A549 (cell line): ENCODE results near the gene GTPBP10. TPM values are rescaled to one million over a fixed set of nuclear protein-coding genes. Genes with fewer than 3 reads are reported as not detected.

Source experiments
- ATAC-seq, 2 experiments: fragments of 200-7000 bp in 1 of 2; fragments of >200 bp in 1 of 2; cut with Nextera tagmentation in 1 of 2; cut with Tn5 transposase in 1 of 2; 3 replicates each; pipeline versions ENCODE4 v1.8.0 to v1.9.1; 2018 to 2020; ENCODE audit warnings: mild to moderate bottlenecking in 1 of 2, moderate library complexity in 1 of 2
- CTCF ChIA-PET: fragments of 300-600 bp; sonication (Branson Sonifier 250); formaldehyde crosslinking; extraction: SDS; loops from one replicate; lab custom pipeline; 2021; ENCODE audit warnings: antibody characterized with exemption, inconsistent platforms; lab: Yijun Ruan, JAX
- POLR2A ChIA-PET: fragments of 350-600 bp; formaldehyde crosslinking; extraction: SDS; loops from one replicate; lab custom pipeline; 2021; ENCODE audit warnings: antibody characterized with exemption, inconsistent platforms; lab: Yijun Ruan, JAX
- DNase-seq, 2 experiments: peaks; one replicate each; pipeline versions ENCODE4 v3.0.0 to v3.0.0-alpha.2; 2011 to 2016; ENCODE audit warnings: low read depth in 1 of 2, low spot score in 1 of 2
- FAIRE-seq: peaks from 2 replicates; lab custom pipeline; 2011; peaks lifted over from hg19 to GRCh38; lab: Jason Lieb, UNC
- H3K27ac ChIP-seq, 2 experiments: fragments of >200 bp; sonication (Bioruptor Twin); formaldehyde crosslinking; 3 replicates each; pipeline ENCODE4 v1.5.1; 2016 to 2017
- H3K4me1 ChIP-seq: fragments of >200 bp; sonication (Bioruptor Twin); formaldehyde crosslinking; 3 replicates; pipeline ENCODE4 v1.6.1; 2016
- H3K4me2 ChIP-seq: fragments of >200 bp; sonication (Bioruptor Twin); formaldehyde crosslinking; 3 replicates; pipeline ENCODE4 v1.6.1; 2016
- H3K4me3 ChIP-seq: fragments of >200 bp; sonication (Bioruptor Twin); formaldehyde crosslinking; 3 replicates; pipeline ENCODE4 v1.5.1; 2016
- H3K9me3 ChIP-seq: fragments of >200 bp; sonication (Bioruptor Twin); formaldehyde crosslinking; 3 replicates; pipeline ENCODE4 v1.6.1; 2016
- ATOH8 ChIP-seq: fragments of 250-450 bp; sonication (Bioruptor Pico); IDR thresholded peaks from 2 replicates; pipeline ENCODE4 v1.5.0; 2020; ENCODE audit warnings: low read depth, mild to moderate bottlenecking, moderate library complexity
- CTCF ChIP-seq: fragments of >200 bp; sonication (Bioruptor Twin); formaldehyde crosslinking; IDR thresholded peaks from 3 replicates; pipeline ENCODE4 v1.5.1; 2016
- FOSB ChIP-seq: fragments of 250-450 bp; sonication (Bioruptor Pico); IDR thresholded peaks from 2 replicates; pipeline ENCODE4 v1.5.0; 2020; ENCODE audit warnings: mild to moderate bottlenecking, moderate library complexity
- HDAC2 ChIP-seq: fragments of 200-600 bp; sonication (generic); IDR thresholded peaks from 2 replicates; pipeline ENCODE4 v1.6.1; 2016
- HEYL ChIP-seq: fragments of 250-450 bp; sonication (Bioruptor Pico); IDR thresholded peaks from 2 replicates; pipeline ENCODE4 v1.8.0; 2021; ENCODE audit warnings: mild to moderate bottlenecking, moderate library complexity
- JUN ChIP-seq, 2 experiments: fragments of >200 bp; sonication (Bioruptor Twin); formaldehyde crosslinking; IDR thresholded peaks; 2 replicates in 1 of 2; 3 replicates in 1 of 2; pipeline ENCODE4 v1.6.1; 2016 to 2017
- KDM1A ChIP-seq: fragments of 200-600 bp; sonication (generic); IDR thresholded peaks from 2 replicates; pipeline ENCODE4 v1.6.1; 2016; ENCODE audit warnings: low read depth, mild to moderate bottlenecking
- MAFK ChIP-seq: fragments of 450-650 bp; IDR thresholded peaks from 2 replicates; pipeline ENCODE4 v1.6.1; 2014; ENCODE audit not compliant: partially characterized antibody
- MAX ChIP-seq: IDR thresholded peaks from 2 replicates; pipeline ENCODE4 v1.6.1; 2012
- NPAS2 ChIP-seq: fragments of 250-450 bp; sonication (Bioruptor Pico); IDR thresholded peaks from 2 replicates; pipeline ENCODE4 v1.8.0; 2022; ENCODE audit warnings: mild to moderate bottlenecking, moderate library complexity, borderline replicate concordance
- RAD21 ChIP-seq, 2 experiments: fragments of >200 bp in 1 of 2; sonication (Bioruptor Twin) in 1 of 2; formaldehyde crosslinking in 1 of 2; IDR thresholded peaks in 1 of 2; conservative IDR thresholded peaks in 1 of 2; 2 replicates in 1 of 2; 3 replicates in 1 of 2; pipeline ENCODE4 v1.6.1; 2012 to 2018; ENCODE audit warnings: inconsistent platforms in 1 of 2
- RARB ChIP-seq: fragments of 250-450 bp; sonication (Bioruptor Pico); IDR thresholded peaks from 2 replicates; pipeline ENCODE4 v1.8.0; 2021; ENCODE audit warnings: mild to moderate bottlenecking, moderate library complexity
- REST ChIP-seq: fragments of 200-600 bp; sonication (generic); IDR thresholded peaks from 2 replicates; pipeline ENCODE4 v1.6.1; 2016; ENCODE audit warnings: antibody characterized with exemption, mild to moderate bottlenecking, moderate library complexity
- RNF2 ChIP-seq: fragments of 200-600 bp; sonication (generic); IDR thresholded peaks from 2 replicates; pipeline ENCODE4 v1.6.1; 2016; ENCODE audit warnings: low read depth, mild to moderate bottlenecking, antibody characterized with exemption, moderate library complexity, borderline replicate concordance
- SREBF2 ChIP-seq: fragments of 450-650 bp; IDR thresholded peaks from 2 replicates; pipeline ENCODE4 v1.6.1; 2014; ENCODE audit warnings: mild to moderate bottlenecking, moderate library complexity
- ZC3H11A ChIP-seq: fragments of 450-650 bp; IDR thresholded peaks from 2 replicates; pipeline ENCODE4 v1.6.1; 2014; ENCODE audit warnings: antibody characterized with exemption, mild to moderate bottlenecking
- ZFP36 ChIP-seq: fragments of 450-650 bp; IDR thresholded peaks from 2 replicates; pipeline ENCODE4 v1.6.1; 2014; ENCODE audit warnings: borderline replicate concordance; ENCODE audit not compliant: partially characterized antibody
- WGBS: methylation state at CpG from one replicate; pipeline ENCODE4 v1.1.6; 2017; ENCODE audit errors: missing lambda C conversion rate; 5-methylcytosine and 5-hydroxymethylcytosine counted together
- polyA plus RNA-seq, 4 experiments: library from polyadenylated mRNA; depleted of rRNA in 3 of 4; stranded (reverse); fragments of >200 nt; fragmentation: RNase III in 1 of 4; extraction: RNeasy Plus Mini Kit Qiagen cat#74134 plus additional on column Dnase treatment in 1 of 4; gene quantifications; 2 replicates in 3 of 4; 3 replicates in 1 of 4; pipeline ENCODE4 v1.2.3, GENCODE V29; 2011 to 2017

GTPBP10 gene
- polyA plus RNA-seq, 2 of the 4 experiments (the other 2 are of a cell fraction): 16.5 to 54.9 TPM

- TF ChIP-seq CTCF: no peak
- TF ChIP-seq HEYL: no peak
- TF ChIP-seq ZFP36: no peak
Observed at GRCh38 chr7:90309872-90310271, 36.6 kb upstream of the GTPBP10 start (continued).

GRCh38 chr7:90311175-90311574, 35.3 kb upstream of the GTPBP10 start:
- Histone ChIP-seq H3K4me2 (no peak overlapping the region), H3K9me3 (no peaks in the 10 kb centered on the region), H3K27ac (no peak overlapping the region), H3K4me3 (no peak overlapping the region), H3K4me1 (no peaks in the 10 kb centered on the region)
- ChIA-PET CTCF (interaction anchor here (0.5 to 1.8 kb wide), 3 partner anchors 10 to 165 kb away, joined by 3 to 5 read pairs (median 4); partner anchors contain the start of gene FAM237B), POLR2A (no interaction called here)
- FAIRE-seq (no peak), DNase-seq (no peak), ATAC-seq (no peak)
- TF ChIP-seq RARB (CRISPR knock-in tag) (no peak), JUN (IDR thresholded peaks at IDR 0.05) (no peak), KDM1A (no peak), NPAS2 (CRISPR knock-in tag) (no peak), MAX (no peak)

- Histone ChIP-seq H3K4me3 (no peak overlapping the region), H3K4me1 (no peaks in the 10 kb centered on the region), H3K9me3 (no peaks in the 10 kb centered on the region), H3K27ac (no peak overlapping the region), H3K4me2 (no peak overlapping the region)
- ATAC-seq (no peak), FAIRE-seq (no peak), DNase-seq (no peak)
- ChIA-PET POLR2A (no interaction called here), CTCF (interaction anchor here (0.6 to 1.7 kb wide), 3 partner anchors 9 to 41 kb away, joined by 3 to 7 read pairs (median 5); no protein-coding TSS in a partner anchor)
- TF ChIP-seq CTCF (peak; percentile 25; the same call in 2 of the 3 replicates), RAD21 (conservative IDR thresholded peaks at IDR 0.05 in 1 of 2, IDR thresholded peaks at IDR 0.05 in 1 of 2) (0 out of 5 replicates have a peak, but pooled peaks of 1 of the 2 experiments have one; percentile 18), FOSB (CRISPR knock-in tag) (no peak)
- 87% methylated on average over 2 of the region's 2 CpGs for WGBS
Observed at GRCh38 chr7:90312745-90313144, 33.8 kb upstream of the GTPBP10 start.

- 57% methylated on average over 4 of the region's 4 CpGs for WGBS
- ChIA-PET POLR2A (no interaction called here), CTCF (interaction anchor here (1.0 kb wide), 1 partner anchor 20 kb away, joined by 3 read pairs; no protein-coding TSS in a partner anchor)
- Histone ChIP-seq H3K27ac (no peak overlapping the region), H3K4me2 (no peak overlapping the region), H3K4me3 (no peak overlapping the region), H3K4me1 (no peaks in the 10 kb centered on the region), H3K9me3 (no peaks in the 10 kb centered on the region)
- TF ChIP-seq MAFK: peak; percentile 80
- TF ChIP-seq HDAC2: no peak
- no peak for FAIRE-seq
- DNase-seq: no peak
- ATAC-seq: no peak
Observed at GRCh38 chr7:90313907-90314306, 32.6 kb upstream of the GTPBP10 start.

GRCh38 chr7:90320014-90320413, 26.5 kb upstream of the GTPBP10 start:
- no peak for ATAC-seq
- WGBS: 82% methylated on average over 7 of the region's 7 CpGs
- TF ChIP-seq ZC3H11A (no peak), ATOH8 (CRISPR knock-in tag) (no peak), REST (no peak), HEYL (no peak), SREBF2 (no peak), RNF2 (no peak)

More at GRCh38 chr7:90320014-90320413, 26.5 kb upstream of the GTPBP10 start:
- 0 out of 3 replicates have a peak, but pooled peaks cover 3% of the 10 kb centered on the region for H3K9me3 ChIP-seq
- H3K4me2 ChIP-seq: no peak overlapping the region
- no peak for FAIRE-seq
- no peak overlapping the region for H3K4me3 ChIP-seq
- 0 out of 3 replicates have a peak, but pooled peaks cover 5% of the 10 kb centered on the region for H3K4me1 ChIP-seq
- POLR2A ChIA-PET: no interaction called here
- no peak overlapping the region for H3K27ac ChIP-seq
- CTCF ChIA-PET: interaction anchor here (0.7 kb wide), 1 partner anchor 863 kb away, joined by 4 read pairs; no protein-coding TSS in a partner anchor
- DNase-seq: no peak
